HepG2 (cell line): Measurements from ENCODE around the gene CYB5A. TPM values are rescaled to one million over a fixed set of nuclear protein-coding genes. Genes with fewer than 3 reads are reported as not detected.
A peak's percentile ranks its signal among the peaks of the same experiment; 100 is the strongest.

Source experiments
- CENPBD1 ChIP-seq: sonication (generic); formaldehyde crosslinking; IDR thresholded peaks from 2 replicates; pipeline ENCODE4 v1.8.0; 2022; ENCODE audit warnings: missing genetic modification reagents, low read depth, mild to moderate bottlenecking, borderline replicate concordance
- HOXA7 ChIP-seq: sonication (generic); formaldehyde crosslinking; IDR thresholded peaks from 2 replicates; pipeline ENCODE4 v1.8.1; 2022; ENCODE audit warnings: mild to moderate bottlenecking, missing genetic modification reagents, moderate library complexity
- HOXA9 ChIP-seq: sonication (generic); formaldehyde crosslinking; IDR thresholded peaks from 2 replicates; pipeline ENCODE4 v1.8.1; 2022; ENCODE audit warnings: missing genetic modification reagents, mild to moderate bottlenecking, moderate library complexity, borderline replicate concordance
- IRF9 ChIP-seq: sonication (generic); formaldehyde crosslinking; IDR thresholded peaks from 2 replicates; pipeline ENCODE4 v1.8.0; 2022; ENCODE audit warnings: missing genetic modification reagents, mild to moderate bottlenecking, borderline replicate concordance
- JUND ChIP-seq: sonication (generic); formaldehyde crosslinking; IDR thresholded peaks from 2 replicates; pipeline ENCODE4 v1.8.0; 2022; ENCODE audit warnings: mild to moderate bottlenecking, missing genetic modification reagents
- KDM4B ChIP-seq: sonication (generic); formaldehyde crosslinking; IDR thresholded peaks from 2 replicates; pipeline ENCODE4 v1.4.0; 2020; ENCODE audit warnings: missing genetic modification reagents
- KDM6A ChIP-seq: IDR thresholded peaks from 2 replicates; pipeline ENCODE4 v1.6.1; 2016; ENCODE audit warnings: low read depth
- MIER2 ChIP-seq: IDR thresholded peaks from 2 replicates; pipeline ENCODE4 v1.6.1; 2016; ENCODE audit warnings: missing biosample characterization, missing genetic modification reagents
- PLSCR1 ChIP-seq: sonication (generic); formaldehyde crosslinking; IDR thresholded peaks from 2 replicates; pipeline ENCODE4 v1.5.0; 2020; ENCODE audit warnings: missing genetic modification reagents, mild to moderate bottlenecking, borderline replicate concordance
- RCOR2 ChIP-seq: IDR thresholded peaks from 2 replicates; pipeline ENCODE4 v1.6.1; 2016; ENCODE audit warnings: missing biosample characterization, missing genetic modification reagents
- REXO4 ChIP-seq: sonication (generic); formaldehyde crosslinking; IDR thresholded peaks from 2 replicates; pipeline ENCODE4 v1.8.0; 2022; ENCODE audit warnings: missing genetic modification reagents, mild to moderate bottlenecking, borderline replicate concordance
- SMAD9 ChIP-seq: sonication (generic); formaldehyde crosslinking; IDR thresholded peaks from 2 replicates; pipeline ENCODE4 v1.5.1; 2020; ENCODE audit warnings: mild to moderate bottlenecking, missing genetic modification reagents
- TRIM22 ChIP-seq: fragments of 450-650 bp; IDR thresholded peaks from 2 replicates; pipeline ENCODE4 v1.6.1; 2017
- ZFX ChIP-seq: sonication (generic); formaldehyde crosslinking; IDR thresholded peaks from 2 replicates; pipeline ENCODE4 v1.4.0; 2020; ENCODE audit warnings: mild to moderate bottlenecking, low read depth, missing genetic modification reagents, moderate library complexity
- ZNF207 ChIP-seq: fragments of 450-650 bp; IDR thresholded peaks from 2 replicates; pipeline ENCODE4 v1.6.1; 2016; ENCODE audit warnings: antibody characterized with exemption, borderline replicate concordance
- ZNF350 ChIP-seq: sonication (generic); formaldehyde crosslinking; IDR thresholded peaks from 2 replicates; pipeline ENCODE4 v1.4.0; 2020; ENCODE audit warnings: mild to moderate bottlenecking, low read depth, missing genetic modification reagents, borderline replicate concordance
- ZNF367 ChIP-seq: sonication (generic); formaldehyde crosslinking; IDR thresholded peaks from 2 replicates; pipeline ENCODE4 v1.4.0; 2020; ENCODE audit warnings: missing genetic modification reagents, borderline replicate concordance
- ZNF446 ChIP-seq: sonication (generic); formaldehyde crosslinking; IDR thresholded peaks from 2 replicates; pipeline ENCODE4 v1.5.0; 2020; ENCODE audit warnings: mild to moderate bottlenecking, missing genetic modification reagents
- ZNF451 ChIP-seq: sonication (generic); formaldehyde crosslinking; IDR thresholded peaks from 2 replicates; pipeline ENCODE4 v1.5.0; 2020; ENCODE audit warnings: mild to moderate bottlenecking, missing genetic modification reagents
- ZNF512B ChIP-seq: sonication (generic); formaldehyde crosslinking; IDR thresholded peaks from 2 replicates; pipeline ENCODE4 v1.5.1; 2020; ENCODE audit warnings: missing genetic modification reagents, mild to moderate bottlenecking, borderline replicate concordance
- ZNF749 ChIP-seq: sonication (generic); formaldehyde crosslinking; IDR thresholded peaks from 2 replicates; pipeline ENCODE4 v1.8.0; 2022; ENCODE audit warnings: mild to moderate bottlenecking, missing genetic modification reagents, moderate library complexity, borderline replicate concordance
- ZNF768 ChIP-seq: sonication (generic); formaldehyde crosslinking; IDR thresholded peaks from 2 replicates; pipeline ENCODE4 v1.4.0; 2020; ENCODE audit warnings: missing genetic modification reagents
- ZNF773 ChIP-seq: sonication (generic); formaldehyde crosslinking; IDR thresholded peaks from 2 replicates; pipeline ENCODE4 v1.4.0; 2020; ENCODE audit warnings: missing genetic modification reagents, borderline replicate concordance
- ZSCAN25 ChIP-seq: sonication (generic); formaldehyde crosslinking; IDR thresholded peaks from 2 replicates; pipeline ENCODE4 v1.8.0; 2022; ENCODE audit warnings: mild to moderate bottlenecking, missing genetic modification reagents
- polyA plus RNA-seq, 8 experiments: library from polyadenylated mRNA; depleted of rRNA in 3 of 8; stranded (reverse) in 7 of 8; unstranded in 1 of 8; fragments of >200 nt; fragmentation: Illumina TruSeq in 4 of 8; extraction: Trizol in 4 of 8; gene quantifications; 2 replicates each; pipeline versions ENCODE4 v1.2.1 to v1.2.3, GENCODE V29; 2011 to 2016; ENCODE audit warnings: low read depth in 4 of 8, missing spikeins in 1 of 8, mixed read lengths in 1 of 8; ENCODE audit not compliant: insufficient read depth in 1 of 8
- total RNA-seq, 5 experiments: library from RNA; depleted of rRNA; stranded (reverse); fragments of >200 nt; fragmentation: Illumina TruSeq; extraction: Trizol; gene quantifications; 2 replicates each; pipeline ENCODE4 v1.2.3, GENCODE V29; 2016; ENCODE audit warnings: low read depth in 1 of 5

The CYB5A gene
- total and polyA plus RNA-seq, 2 of the 13 experiments (the other 11 are each of a cell fraction or from before 2014, with no cell fraction given), result 215 to 356 TPM

GRCh38 chr18:74291771-74292540, at the start of gene CYB5A (continued):
- TF ChIP-seq ZNF512B (CRISPR knock-in tag) (no peak), HOXA7 (CRISPR knock-in tag) (no peak), REXO4 (CRISPR knock-in tag) (no peak), KDM6A (CRISPR knock-in tag) (peak; percentile 47; the same call in 1 of the 2 replicates), ZNF773 (no peak), HOXA9 (CRISPR knock-in tag) (no peak), TRIM22 (no peak), RCOR2 (CRISPR knock-in tag) (peak; percentile 56; the same call in 1 of the 2 replicates), ZFX (CRISPR knock-in tag) (peak; percentile 59), ZNF768 (CRISPR knock-in tag) (no peak), IRF9 (peak; percentile 32; the same call in 1 of the 2 replicates), ZNF451 (CRISPR knock-in tag) (no peak; the same call in 1 of the 2 replicates), ZNF446 (CRISPR knock-in tag) (peak; percentile 85), KDM4B (CRISPR knock-in tag) (no peak), ZNF749 (CRISPR knock-in tag) (no peak), MIER2 (CRISPR knock-in tag) (no peak), JUND (CRISPR knock-in tag) (no peak), ZNF350 (CRISPR knock-in tag) (peak; percentile 64; the same call in 1 of the 2 replicates), ZSCAN25 (CRISPR knock-in tag) (peak; percentile 66; the same call in 1 of the 2 replicates), CENPBD1 (CRISPR knock-in tag) (no peak), PLSCR1 (CRISPR knock-in tag) (no peak), ZNF207 (no peak), SMAD9 (CRISPR knock-in tag) (peak; percentile 14; the same call in 1 of the 2 replicates), ZNF367 (no peak)
